Stimulated activated effector memory CD8-positive, alpha-beta T cell treated with anti-CD3 and anti-CD28 coated beads, Interleukin-12 subunit alpha, Interleukin-12 subunit beta, amount 100 ng/mL, for 72 hours (primary cell): ENCODE data around the gene SPDYE2.
"Not testable (repeated sequence)": the region's sequence is repeated elsewhere in the genome, so short reads cannot be mapped to it uniquely, and the experiment has no call there.

Experiments used
- ATAC-seq: fragments of 150-1000 bp; cut with Tn5 transposase; 2 replicates; pipeline ENCODE4 v1.10.0; 2021
- DNase-seq, 2 donors: peaks; one replicate each; pipeline ENCODE4 v3.0.0; 2021 to 2022; ENCODE audit warnings: low spot score in 2 of 2
- H3K27ac Mint-ChIP-seq: one replicate; pipeline ENCODE4 v1.8.0; 2022; ENCODE audit warnings: mild to moderate bottlenecking, mixed read lengths
- H3K36me3 Mint-ChIP-seq: one replicate; pipeline ENCODE4 v1.8.0; 2022; ENCODE audit warnings: mild to moderate bottlenecking, mixed read lengths
- H3K4me1 Mint-ChIP-seq: one replicate; pipeline ENCODE4 v1.8.0; 2022; ENCODE audit warnings: mixed read lengths
- H3K4me3 Mint-ChIP-seq: one replicate; pipeline ENCODE4 v1.8.0; 2022; ENCODE audit warnings: mild to moderate bottlenecking, mixed read lengths
- H3K9me3 Mint-ChIP-seq: one replicate; pipeline ENCODE4 v1.8.0; 2022; ENCODE audit warnings: mixed read lengths

Gene SPDYE2, protein sequence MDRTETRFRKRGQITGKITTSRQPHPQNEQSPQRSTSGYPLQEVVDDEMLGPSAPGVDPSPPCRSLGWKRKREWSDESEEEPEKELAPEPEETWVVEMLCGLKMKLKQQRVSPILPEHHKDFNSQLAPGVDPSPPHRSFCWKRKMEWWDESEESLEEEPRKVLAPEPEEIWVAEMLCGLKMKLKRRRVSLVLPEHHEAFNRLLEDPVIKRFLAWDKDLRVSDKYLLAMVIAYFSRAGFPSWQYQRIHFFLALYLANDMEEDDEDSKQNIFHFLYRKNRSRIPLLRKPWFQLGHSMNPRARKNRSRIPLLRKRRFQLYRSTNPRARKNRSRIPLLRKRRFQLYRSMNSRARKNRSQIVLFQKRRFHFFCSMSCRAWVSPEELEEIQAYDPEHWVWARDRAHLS

DNA sequence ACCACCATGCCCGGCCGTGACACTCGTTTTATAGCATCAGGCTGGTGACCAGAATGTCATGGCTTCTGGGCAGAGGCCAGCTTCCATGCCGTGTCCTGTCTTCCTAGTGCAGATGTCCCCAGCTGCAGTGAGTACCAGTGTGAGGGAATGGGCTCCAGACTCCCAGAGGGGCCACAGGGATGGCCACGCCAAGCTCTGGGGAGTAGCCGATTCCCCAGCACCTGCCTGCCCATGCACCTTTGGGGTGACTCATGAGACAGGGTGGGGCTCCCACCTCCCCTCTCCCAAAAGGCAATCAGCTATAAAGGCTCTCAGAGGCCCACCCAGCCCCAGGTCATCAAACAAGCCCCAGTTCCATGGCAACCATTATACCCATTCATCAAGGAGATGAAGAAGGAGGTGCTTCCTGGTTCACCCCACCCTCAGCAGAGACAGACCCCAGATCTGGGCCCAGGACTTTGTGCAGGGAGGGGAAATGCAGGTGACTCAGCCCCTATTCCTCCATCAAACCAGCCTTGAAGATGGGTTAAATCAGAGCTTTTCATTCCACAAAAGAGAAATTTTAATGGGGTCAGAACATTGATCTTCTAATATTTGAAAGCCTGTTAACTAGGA is at the start of gene SPDYE2:
SPDYE2 (plus strand) TSS at position 419 of the 615 bp plus-strand sequence. CDS start 2,030 bp downstream, outside the sequence.
- H3K4me1 Mint-ChIP-seq, H3K9me3 Mint-ChIP-seq, H3K36me3 Mint-ChIP-seq, ATAC-seq, H3K4me3 Mint-ChIP-seq, H3K27ac Mint-ChIP-seq: not testable (repeated sequence)
- peak in 1 of 2 donors; percentile 42 for DNase-seq

DNA sequence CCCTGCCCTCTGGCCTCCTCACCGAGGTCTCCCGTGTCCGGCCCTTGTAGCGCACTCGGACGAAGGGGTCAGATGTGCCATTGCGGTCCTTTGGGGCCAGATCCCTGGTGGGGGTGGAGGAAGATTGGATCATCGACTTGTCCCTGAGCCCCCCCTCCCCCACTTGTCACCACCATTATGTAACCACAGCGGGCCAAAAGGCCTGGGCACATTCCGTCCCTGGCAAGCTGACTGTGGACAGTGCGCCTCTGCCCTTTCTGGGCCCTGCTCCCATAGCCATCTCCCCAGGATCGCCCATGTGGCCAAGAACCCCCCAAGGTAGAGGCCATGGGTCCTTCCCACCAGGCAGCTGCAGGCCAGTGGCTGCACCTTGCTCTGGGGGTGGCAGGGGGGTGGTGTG is 47.9 kb upstream of the SPDYE2 start:
- not testable (repeated sequence) for H3K4me3 Mint-ChIP-seq, H3K4me1 Mint-ChIP-seq, DNase-seq, H3K27ac Mint-ChIP-seq, H3K36me3 Mint-ChIP-seq, H3K9me3 Mint-ChIP-seq
- peak; percentile 41 for ATAC-seq

DNA sequence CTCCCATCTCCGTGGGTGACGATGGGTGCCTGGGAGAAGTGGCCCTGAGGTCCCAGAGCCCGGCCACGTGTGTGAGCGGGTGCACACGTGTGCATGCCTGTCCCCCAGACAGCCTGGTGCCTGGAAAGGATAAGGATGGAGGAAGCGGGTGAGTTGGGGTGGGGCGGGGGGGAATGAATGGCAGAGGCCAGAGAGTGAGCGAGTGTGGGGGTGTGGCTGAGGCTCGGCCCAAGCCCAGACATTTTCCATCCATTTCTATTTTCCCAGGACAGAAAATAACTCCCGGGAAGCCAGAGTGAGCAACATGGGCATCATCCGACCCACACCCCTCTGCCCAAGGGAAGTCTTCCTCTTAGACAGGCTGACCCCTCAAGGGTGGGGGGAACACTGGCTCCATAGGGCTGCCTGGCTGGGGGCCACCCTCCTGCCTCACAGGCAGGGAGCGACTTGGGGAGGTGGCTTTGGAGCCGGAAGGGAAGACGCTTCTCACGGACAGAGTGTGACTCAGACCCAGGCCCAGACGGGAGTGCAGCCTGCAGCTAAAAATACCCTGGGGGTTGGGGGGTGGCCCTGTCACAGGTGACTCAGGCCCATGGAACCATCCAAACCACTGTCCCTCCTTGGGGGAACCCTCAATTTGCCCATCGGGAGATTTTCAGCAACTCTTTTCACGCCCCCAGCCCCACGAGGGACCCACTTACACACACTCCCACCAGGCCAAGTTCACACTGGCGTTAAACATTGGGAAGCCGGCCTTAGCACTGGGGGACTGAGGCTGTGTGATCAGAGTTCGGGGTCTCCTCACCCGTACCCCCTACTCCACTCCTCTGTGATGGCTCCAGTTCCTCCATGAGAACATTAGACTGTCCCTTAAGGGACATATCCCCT is 45.5 kb upstream of the SPDYE2 start:
- H3K4me1 Mint-ChIP-seq, H3K4me3 Mint-ChIP-seq, H3K36me3 Mint-ChIP-seq, H3K27ac Mint-ChIP-seq, H3K9me3 Mint-ChIP-seq: not testable (repeated sequence)
- DNase-seq: peak in 1 of 2 donors; percentile 47
- peak; percentile 4 for ATAC-seq

DNA sequence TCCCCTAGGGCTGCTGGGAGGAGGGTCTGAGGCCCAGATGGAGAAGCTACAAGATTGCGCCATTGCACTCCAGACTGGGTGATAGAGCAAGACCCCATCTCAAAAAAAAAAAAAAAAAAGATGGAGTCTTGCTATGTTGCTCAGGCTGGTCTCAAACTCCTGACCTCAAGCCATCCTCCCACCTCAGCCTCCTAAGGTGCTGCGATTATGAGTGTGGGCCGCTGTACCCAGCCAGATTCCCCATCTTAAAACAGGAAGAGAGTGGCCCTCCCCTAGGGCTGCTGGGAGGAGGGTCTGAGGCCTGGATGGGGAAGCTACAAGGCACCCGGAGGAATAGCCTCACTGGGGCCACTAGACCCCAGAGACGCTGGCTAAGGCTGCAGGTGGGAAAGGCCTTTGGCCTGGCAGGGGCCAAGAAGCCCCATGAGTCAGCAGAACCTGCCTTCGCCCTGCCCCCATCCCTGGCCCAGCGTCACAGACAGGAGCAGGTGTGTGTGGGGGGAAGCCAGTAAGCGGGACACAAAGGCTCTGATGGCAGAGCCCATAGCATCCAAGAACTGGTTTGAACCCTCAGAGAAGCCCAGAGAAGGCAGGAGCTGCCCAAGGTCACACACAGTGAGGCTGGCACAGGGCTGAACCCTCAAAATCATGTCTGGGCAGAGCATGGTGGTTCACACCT is 43.5 kb upstream of the SPDYE2 start:
- peak in 1 of 2 donors; percentile 58 for DNase-seq
- H3K27ac Mint-ChIP-seq, H3K36me3 Mint-ChIP-seq, H3K9me3 Mint-ChIP-seq, H3K4me3 Mint-ChIP-seq, H3K4me1 Mint-ChIP-seq, ATAC-seq: not testable (repeated sequence)

DNA sequence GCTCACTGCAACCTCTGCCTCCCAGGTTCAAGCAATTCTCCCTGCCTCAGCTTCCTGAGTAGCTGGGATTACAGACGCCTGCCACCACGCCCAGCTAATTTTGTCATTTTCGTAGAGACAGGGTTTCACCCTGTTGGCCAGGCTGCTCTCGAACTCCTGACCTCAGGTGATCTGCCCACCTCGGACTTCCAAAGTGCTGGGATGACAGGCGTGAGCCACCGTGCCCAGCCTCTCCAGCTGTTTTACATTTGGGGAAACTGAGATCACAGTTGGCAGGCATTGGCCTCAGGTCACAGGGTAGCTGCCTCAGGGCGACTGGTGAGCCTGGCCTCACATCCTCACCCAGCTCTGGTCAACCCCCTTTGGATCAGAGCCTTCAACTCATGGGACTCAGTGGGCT is 40.5 kb upstream of the SPDYE2 start:
- ATAC-seq, H3K36me3 Mint-ChIP-seq, H3K4me1 Mint-ChIP-seq, H3K27ac Mint-ChIP-seq, H3K9me3 Mint-ChIP-seq, H3K4me3 Mint-ChIP-seq: not testable (repeated sequence)
- DNase-seq: peak in 1 of 2 donors; percentile 49

DNA sequence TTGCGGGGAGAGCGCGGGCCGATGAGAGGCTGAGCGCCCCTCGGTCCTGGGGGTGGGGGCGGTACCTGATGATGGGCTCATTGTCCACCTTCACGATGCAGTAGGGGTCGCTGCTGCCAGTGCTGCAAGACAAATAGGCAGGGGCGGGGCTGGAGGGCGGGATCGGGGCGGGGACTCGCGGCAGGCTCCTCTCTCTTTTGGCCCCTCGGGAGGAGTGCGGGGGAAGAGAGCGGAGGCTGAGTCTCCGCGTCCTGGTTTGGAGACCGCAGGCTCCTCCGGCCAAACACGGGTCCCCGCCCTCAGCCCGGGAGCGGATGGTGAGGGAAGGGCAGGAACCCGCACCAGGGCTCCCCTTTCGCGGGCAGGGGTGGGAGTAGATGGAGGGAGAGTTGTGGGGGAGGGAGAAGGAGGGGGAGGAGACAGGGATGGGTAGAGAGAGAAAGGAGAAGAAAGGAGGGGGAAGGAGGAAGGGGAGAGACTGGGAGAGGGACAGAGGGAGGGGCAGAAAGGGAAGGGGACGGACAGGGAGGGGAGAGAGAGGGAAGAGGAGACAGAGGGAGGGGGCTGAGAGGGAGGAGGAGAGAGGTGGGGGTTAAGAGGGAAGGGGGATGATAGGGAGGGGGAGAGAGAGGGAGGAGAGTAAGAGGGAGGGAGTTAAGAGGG is 39.0 kb upstream of the SPDYE2 start:
- peak overlapping the region; percentile 18 for H3K4me3 Mint-ChIP-seq
- H3K36me3 Mint-ChIP-seq, DNase-seq, H3K4me1 Mint-ChIP-seq, H3K27ac Mint-ChIP-seq, H3K9me3 Mint-ChIP-seq: not testable (repeated sequence)
- ATAC-seq: peak; percentile 61

DNA sequence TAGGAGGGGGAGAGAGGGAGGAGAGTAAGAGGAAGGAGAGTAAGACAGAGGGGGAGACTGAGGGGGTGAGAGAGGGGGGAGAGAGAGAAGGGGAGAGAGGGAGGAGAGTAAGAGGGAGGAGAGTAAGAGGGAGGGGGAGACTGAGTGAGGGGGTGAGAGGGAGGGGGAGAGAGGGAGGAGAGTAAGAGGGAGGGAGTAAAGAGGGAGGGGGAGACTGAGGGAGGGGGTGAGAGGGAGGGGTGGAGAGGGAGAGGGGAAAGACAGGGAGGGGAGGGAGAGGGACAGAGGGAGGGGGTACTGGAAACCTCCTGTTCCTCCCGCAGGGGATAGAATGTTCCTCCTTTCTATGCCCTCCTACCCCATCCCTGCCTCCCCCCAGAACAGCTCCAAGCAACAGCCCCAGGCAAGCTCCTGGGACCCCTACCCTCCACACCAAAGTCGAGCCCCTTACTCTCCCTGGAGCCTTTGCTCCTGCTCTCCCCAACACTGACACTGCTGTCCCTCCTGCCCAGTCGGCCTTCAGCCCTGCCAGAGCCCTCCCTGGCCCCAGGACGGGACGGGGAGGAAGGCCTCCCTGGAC is 38.3 kb upstream of the SPDYE2 start:
- H3K36me3 Mint-ChIP-seq, H3K9me3 Mint-ChIP-seq, H3K4me1 Mint-ChIP-seq, ATAC-seq, H3K27ac Mint-ChIP-seq: not testable (repeated sequence)
- peak in 1 of 2 donors; percentile 69 for DNase-seq
- peak overlapping the region; percentile 18 for H3K4me3 Mint-ChIP-seq

DNA sequence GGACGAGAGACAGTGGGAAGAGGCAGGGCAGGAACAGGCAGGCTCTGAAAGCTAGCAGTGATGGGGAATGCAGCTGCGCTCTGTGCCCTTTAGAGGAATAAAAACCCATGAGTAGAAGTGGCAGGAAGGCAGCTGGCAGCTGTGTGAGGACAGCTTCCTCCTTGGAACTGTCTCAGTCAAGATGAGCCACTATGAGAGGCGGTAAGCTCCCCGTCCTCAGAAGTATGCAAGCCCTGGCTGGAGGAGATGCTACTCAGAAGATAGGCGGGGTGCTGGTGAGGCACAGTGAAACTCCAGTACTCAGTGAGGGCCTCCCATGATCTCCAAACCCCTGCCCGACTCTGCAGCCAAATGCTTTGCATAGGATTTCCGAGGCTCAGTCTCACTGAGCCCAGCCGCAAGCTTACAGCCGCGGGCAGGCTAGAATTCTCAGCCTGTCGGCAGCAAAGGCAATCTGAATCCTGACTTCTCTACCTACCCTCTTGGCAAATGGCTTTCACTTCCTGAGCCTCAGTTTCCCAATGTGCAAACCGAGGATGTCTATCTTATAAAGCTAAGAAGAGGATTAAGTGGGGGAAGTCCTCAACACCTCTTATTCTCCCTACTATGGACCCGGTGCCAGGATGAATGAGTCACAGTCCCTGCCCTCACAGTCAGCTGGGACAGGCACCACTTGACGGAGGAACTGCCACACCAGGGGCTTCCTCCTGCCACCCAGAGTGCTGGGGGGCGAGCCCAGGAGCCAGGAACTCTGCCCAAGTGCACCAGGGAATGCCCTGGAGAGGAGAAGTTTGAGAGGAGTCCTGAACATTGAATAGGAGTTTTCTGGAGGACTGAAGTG is 35.9 kb upstream of the SPDYE2 start:
- H3K4me3 Mint-ChIP-seq, H3K36me3 Mint-ChIP-seq, ATAC-seq, H3K27ac Mint-ChIP-seq, H3K9me3 Mint-ChIP-seq, H3K4me1 Mint-ChIP-seq: not testable (repeated sequence)
- peak in 1 of 2 donors; percentile 44 for DNase-seq

DNA sequence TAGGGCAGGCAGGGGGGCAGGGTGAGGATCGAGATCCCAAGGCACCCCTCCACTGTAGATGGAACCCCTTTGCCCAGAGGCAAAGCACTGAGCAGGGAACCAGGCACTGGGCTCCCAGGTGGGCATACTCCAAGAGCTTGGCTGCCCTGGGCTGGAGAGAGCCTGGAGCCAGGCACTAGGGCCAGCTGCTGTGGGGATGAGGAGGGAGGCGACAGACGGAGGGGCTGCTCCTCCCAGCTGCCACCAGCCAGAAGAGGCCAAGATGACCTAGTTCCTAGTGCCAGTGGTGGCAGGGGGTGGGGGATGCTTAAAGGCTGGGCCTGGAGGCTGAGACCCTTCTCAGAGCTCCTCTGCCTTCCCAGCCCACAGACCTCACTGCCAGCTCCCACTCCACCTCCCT is 35.1 kb upstream of the SPDYE2 start:
- H3K4me3 Mint-ChIP-seq, H3K4me1 Mint-ChIP-seq, H3K36me3 Mint-ChIP-seq, H3K9me3 Mint-ChIP-seq, DNase-seq, H3K27ac Mint-ChIP-seq: not testable (repeated sequence)
- ATAC-seq: peak; percentile 1

DNA sequence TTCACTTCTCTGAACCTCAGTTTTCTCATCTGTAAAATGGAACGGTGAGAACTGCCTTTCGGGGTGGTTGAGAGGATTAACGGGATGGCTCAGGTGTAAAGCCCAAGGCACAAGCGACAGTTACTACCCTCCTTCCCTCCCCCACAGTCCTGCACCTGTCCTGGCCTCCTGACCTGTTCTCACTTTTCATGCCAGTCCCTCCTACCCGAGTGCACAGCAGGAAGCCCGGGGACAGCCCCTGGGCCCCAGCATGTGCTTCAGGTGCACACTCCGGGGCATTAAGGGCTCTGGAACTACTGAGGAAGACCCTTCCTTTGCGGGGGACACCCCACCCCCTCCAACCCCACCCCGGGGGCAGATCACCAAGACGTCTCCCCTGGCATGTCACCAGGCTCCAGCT is 34.1 kb upstream of the SPDYE2 start:
- H3K4me1 Mint-ChIP-seq, ATAC-seq, H3K9me3 Mint-ChIP-seq: not testable (repeated sequence)

DNA sequence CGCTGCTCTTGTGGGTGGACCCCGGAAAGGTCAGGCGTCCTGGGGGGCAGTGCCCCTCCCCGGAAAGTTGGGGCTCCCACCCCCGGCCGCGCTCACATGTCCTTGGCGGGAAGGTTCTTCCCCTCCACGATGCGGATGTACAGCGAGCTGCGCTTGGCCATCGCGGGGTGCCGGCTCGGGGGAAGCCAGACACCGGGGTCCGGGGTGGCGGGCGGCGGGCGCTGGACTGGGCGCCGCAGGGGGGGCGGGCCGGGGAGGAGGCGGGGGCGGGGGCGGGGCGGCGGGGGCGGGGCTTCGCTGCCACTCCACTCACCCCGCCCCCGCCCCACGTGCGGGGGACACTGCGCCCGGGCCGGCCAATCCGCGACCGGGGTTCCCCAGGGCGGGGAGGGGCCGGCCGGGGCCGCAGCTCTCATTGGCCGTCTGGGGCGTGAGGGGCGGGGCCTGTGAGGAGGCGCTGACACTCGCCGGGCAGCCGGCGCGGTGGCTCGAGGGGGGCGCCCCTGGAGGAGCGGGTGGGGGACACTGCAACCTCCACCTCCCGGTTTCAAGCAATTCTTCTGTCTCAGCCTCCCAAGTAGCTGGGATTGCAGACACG is 33.4 kb upstream of the SPDYE2 start, which contains the start of gene RASA4B:
RASA4B (minus strand) TSS at position 228 of the 598 bp plus-strand sequence; CDS start at position 161, 67 bp downstream.
- H3K36me3 Mint-ChIP-seq, H3K27ac Mint-ChIP-seq, H3K9me3 Mint-ChIP-seq, H3K4me1 Mint-ChIP-seq, H3K4me3 Mint-ChIP-seq: not testable (repeated sequence)
- peak; percentile 93 for ATAC-seq
- peak in 1 of 2 donors; percentile 50 for DNase-seq

More for the DNA sequence above, 34.1 kb upstream of the SPDYE2 start:
- not testable (repeated sequence) for H3K36me3 Mint-ChIP-seq, H3K27ac Mint-ChIP-seq, H3K4me3 Mint-ChIP-seq, DNase-seq

DNA sequence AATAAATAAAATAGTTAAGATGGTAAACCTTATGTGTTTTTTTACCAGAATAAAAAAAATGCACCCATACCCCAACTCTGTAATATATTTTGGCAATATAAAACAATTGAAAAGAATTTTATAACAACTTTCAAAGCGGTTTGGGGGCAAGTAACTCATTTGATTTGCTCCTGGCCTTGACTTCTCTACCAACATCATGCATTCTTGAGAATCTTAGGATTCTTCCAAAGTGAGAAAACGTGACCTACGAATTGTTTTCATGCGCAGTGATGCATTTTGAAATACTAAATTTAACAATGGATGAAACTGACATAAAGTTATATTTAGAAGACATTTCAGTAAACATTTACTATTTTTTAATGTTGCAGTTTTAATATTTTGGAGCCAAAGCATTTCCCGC is 30.2 kb upstream of the SPDYE2 start:
- H3K4me3 Mint-ChIP-seq, H3K4me1 Mint-ChIP-seq, H3K27ac Mint-ChIP-seq, H3K9me3 Mint-ChIP-seq, DNase-seq, ATAC-seq, H3K36me3 Mint-ChIP-seq: not testable (repeated sequence)

DNA sequence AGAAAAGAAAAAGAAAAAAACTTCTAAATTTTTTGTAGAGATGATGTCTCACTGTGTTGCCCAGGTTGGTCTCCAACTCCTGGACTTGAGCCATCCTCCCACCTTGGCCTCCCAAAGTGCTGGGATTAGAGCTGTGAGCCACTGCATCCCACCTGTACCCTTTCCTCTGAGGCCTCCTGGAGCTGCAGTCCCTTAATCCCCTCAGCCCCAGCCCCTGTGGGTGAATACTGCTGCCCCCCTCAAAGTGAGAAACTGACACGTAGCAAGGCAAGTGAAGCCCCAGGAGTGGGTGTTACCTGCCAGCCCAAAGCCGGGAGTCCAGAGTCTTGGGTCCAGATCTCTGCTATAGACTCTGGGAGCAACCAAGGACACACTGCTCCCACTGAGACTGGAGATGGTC is 26.2 kb upstream of the SPDYE2 start:
- ATAC-seq: peak; percentile 15
- H3K36me3 Mint-ChIP-seq, H3K4me1 Mint-ChIP-seq: not testable (repeated sequence)

More for the DNA sequence above, 26.2 kb upstream of the SPDYE2 start:
- not testable (repeated sequence) for H3K4me3 Mint-ChIP-seq, H3K9me3 Mint-ChIP-seq, H3K27ac Mint-ChIP-seq
- DNase-seq: peak in 1 of 2 donors; percentile 63
